Ovary (tissue), 3 donors: ENCODE data around the gene LCE3A.

ENCODE experiments used
- CTCF ChIP-seq, 3 donors: fragments of 450-650 bp in 2 of 3; fragments of 200-600 bp in 1 of 3; IDR thresholded peaks; one replicate each; pipeline versions ENCODE4 v1.5.1 to v1.8.0; 2016 to 2022; ENCODE audit warnings: antibody characterized with exemption in 3 of 3, mild to moderate bottlenecking in 1 of 3
- POLR2A ChIP-seq: fragments of 450-650 bp; IDR thresholded peaks from one replicate; pipeline ENCODE4 v1.6.1; 2017; ENCODE audit warnings: antibody characterized with exemption, mild to moderate bottlenecking, moderate library complexity
- donor health status: DM: no; HTN: no; CAD: no.

DNA sequence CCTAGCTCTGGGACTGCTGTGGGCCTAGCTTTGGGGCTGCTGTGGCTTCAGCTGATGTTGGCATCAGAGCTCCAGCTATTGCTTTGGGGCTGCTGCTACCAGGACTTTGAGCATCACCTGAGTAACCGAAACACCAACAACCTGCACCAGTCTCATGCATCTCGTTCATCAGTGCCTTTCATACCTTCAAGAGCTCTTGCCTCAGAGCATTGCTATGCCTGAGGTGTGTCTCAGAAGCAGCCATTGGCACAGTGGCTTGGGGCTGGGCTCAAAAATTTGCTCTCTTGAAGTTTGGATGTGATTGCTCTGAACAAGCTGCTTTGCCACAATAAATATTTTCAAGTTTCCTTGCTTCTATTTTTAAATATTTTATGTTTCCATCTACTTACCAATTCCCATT lies 33.6 kb upstream of the LCE3A start:
- TF ChIP-seq CTCF (IDR thresholded peaks at IDR 0.05) (no peak), POLR2A (no peak)
